Epithelial cell of proximal tubule (primary cell): ENCODE measurements around the gene SLC9A5. TPM values are rescaled to one million over a fixed set of nuclear protein-coding genes. Genes with fewer than 3 reads are reported as not detected.

ENCODE experiments used
- DNase-seq: peaks from one replicate; pipeline ENCODE4 v3.0.0-alpha.2; 2011; ENCODE audit warnings: low read depth
- H3K4me3 ChIP-seq: 2 replicates; pipeline ENCODE4 v1.5.1; 2011; ENCODE audit warnings: low read depth, mild to moderate bottlenecking, low read length
- total RNA-seq: library from RNA; depleted of rRNA; stranded (reverse); fragments of >200 nt; gene quantifications from 2 replicates; pipeline ENCODE4 v1.2.3, GENCODE V29; 2015
- TF ChIP-seq, protein P1 (sequence below): conservative IDR thresholded peaks from 2 replicates; pipeline ENCODE4 v1.5.1; 2012; ENCODE audit warnings: low read depth, mild to moderate bottlenecking, low read length

SLC9A5 gene
- total RNA-seq, 1 donor from 2014 or later, result 0.23 TPM

DNA sequence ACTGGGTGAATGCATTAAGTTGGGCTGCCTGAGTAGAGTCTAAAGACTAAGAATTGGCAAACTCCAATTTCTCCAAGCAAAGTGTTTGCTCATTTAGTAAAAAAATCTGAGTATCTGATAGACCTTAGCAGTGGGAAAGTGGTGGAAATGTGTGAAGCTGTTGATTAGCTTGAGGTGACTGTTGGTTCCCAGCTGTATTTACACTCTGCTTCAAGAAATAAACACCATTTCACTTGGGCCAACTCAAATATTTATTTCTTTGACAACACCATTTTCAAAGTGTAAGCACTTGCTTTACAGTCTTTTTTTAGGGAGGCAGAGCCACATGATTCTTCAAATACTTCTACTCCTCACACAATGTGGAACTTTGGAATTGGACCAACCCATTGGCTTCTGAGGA, 69.1 kb downstream of the SLC9A5 start:
- TF ChIP-seq, protein P1, sequence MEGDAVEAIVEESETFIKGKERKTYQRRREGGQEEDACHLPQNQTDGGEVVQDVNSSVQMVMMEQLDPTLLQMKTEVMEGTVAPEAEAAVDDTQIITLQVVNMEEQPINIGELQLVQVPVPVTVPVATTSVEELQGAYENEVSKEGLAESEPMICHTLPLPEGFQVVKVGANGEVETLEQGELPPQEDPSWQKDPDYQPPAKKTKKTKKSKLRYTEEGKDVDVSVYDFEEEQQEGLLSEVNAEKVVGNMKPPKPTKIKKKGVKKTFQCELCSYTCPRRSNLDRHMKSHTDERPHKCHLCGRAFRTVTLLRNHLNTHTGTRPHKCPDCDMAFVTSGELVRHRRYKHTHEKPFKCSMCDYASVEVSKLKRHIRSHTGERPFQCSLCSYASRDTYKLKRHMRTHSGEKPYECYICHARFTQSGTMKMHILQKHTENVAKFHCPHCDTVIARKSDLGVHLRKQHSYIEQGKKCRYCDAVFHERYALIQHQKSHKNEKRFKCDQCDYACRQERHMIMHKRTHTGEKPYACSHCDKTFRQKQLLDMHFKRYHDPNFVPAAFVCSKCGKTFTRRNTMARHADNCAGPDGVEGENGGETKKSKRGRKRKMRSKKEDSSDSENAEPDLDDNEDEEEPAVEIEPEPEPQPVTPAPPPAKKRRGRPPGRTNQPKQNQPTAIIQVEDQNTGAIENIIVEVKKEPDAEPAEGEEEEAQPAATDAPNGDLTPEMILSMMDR, result no peak
- H3K4me3 ChIP-seq, result no peak overlapping the region
- DNase-seq, result no peak

Other genes with a start within 250 kb of the SLC9A5 start
- gene CBFB, start 219.8 kb upstream of the SLC9A5 start, total RNA-seq, result 74.9 and 178 TPM in 2 replicates
- 14.7 and 16.4 TPM in 2 replicates for gene PHAF1, start 139.0 kb upstream of the SLC9A5 start, total RNA-seq
- 1.0 and 2.0 TPM in 2 replicates for gene B3GNT9, start 98.0 kb upstream of the SLC9A5 start, total RNA-seq
- gene TRADD, start 89.1 kb upstream of the SLC9A5 start, total RNA-seq, result 17.6 and 30.6 TPM in 2 replicates
- 4.9 and 12.3 TPM in 2 replicates for gene FBXL8, start 89.0 kb upstream of the SLC9A5 start, total RNA-seq
- gene HSF4, start 84.2 kb upstream of the SLC9A5 start, total RNA-seq, result 0.14 and 0.63 TPM in 2 replicates
- gene NOL3, start 78.4 kb upstream of the SLC9A5 start, total RNA-seq, result 12.5 and 39.4 TPM in 2 replicates
- 5.1 and 11.4 TPM in 2 replicates for gene MATCAP1, start 65.0 kb upstream of the SLC9A5 start, total RNA-seq
- gene EXOC3L1, start 58.8 kb upstream of the SLC9A5 start, total RNA-seq, result 1.2 TPM in 1 of 2 replicates, not detected in the other
- 78.9 and 108 TPM in 2 replicates for gene E2F4, start 56.8 kb upstream of the SLC9A5 start, total RNA-seq
- gene ELMO3, start 49.8 kb upstream of the SLC9A5 start, total RNA-seq, result 4.0 and 11.0 TPM in 2 replicates
- 49.0 and 54.8 TPM in 2 replicates for gene TMEM208, start 21.8 kb upstream of the SLC9A5 start, total RNA-seq
- 16.4 and 20.1 TPM in 2 replicates for gene FHOD1, start 1.5 kb upstream of the SLC9A5 start, total RNA-seq
- 6.6 and 10.2 TPM in 2 replicates for gene PLEKHG4, start 30.6 kb downstream of the SLC9A5 start, total RNA-seq
- gene KCTD19, start 77.8 kb downstream of the SLC9A5 start, total RNA-seq, result 0.14 and 0.35 TPM in 2 replicates
- 0.07 and 0.52 TPM in 2 replicates for gene LRRC36, start 77.8 kb downstream of the SLC9A5 start, total RNA-seq
- gene TPPP3, start 144.5 kb downstream of the SLC9A5 start, total RNA-seq, result 0.36 TPM in 1 of 2 replicates, not detected in the other
- gene ZDHHC1, start 167.5 kb downstream of the SLC9A5 start, total RNA-seq, result 1.8 and 7.3 TPM in 2 replicates
- gene HSD11B2, start 182.1 kb downstream of the SLC9A5 start, total RNA-seq, result 1.2 and 2.2 TPM in 2 replicates
- gene ATP6V0D1, start 232.2 kb downstream of the SLC9A5 start, total RNA-seq, result 97.9 and 120 TPM in 2 replicates
- not detected in 2 replicates for gene AGRP, start 234.6 kb downstream of the SLC9A5 start, total RNA-seq